HCT116 (cell line): ENCODE data around the gene CORO2A.

Source experiments
- CEBPB ChIP-seq: IDR thresholded peaks from 2 replicates; pipeline ENCODE4 v1.6.1; 2012; ENCODE audit warnings: low read depth
- EZH2 ChIP-seq: fragments of 200-600 bp; sonication (generic); IDR thresholded peaks from 2 replicates; pipeline ENCODE4 v1.6.1; 2017; ENCODE audit warnings: antibody characterized with exemption, mixed run types
- EZH2phosphoT487 ChIP-seq: fragments of 200-600 bp; IDR thresholded peaks from 2 replicates; pipeline ENCODE4 v1.6.1; 2018; ENCODE audit warnings: antibody characterized with exemption, borderline replicate concordance
- JUND ChIP-seq: IDR thresholded peaks from 2 replicates; pipeline ENCODE4 v1.6.1; 2012
- POLR2AphosphoS5 ChIP-seq: IDR thresholded peaks from 2 replicates; pipeline ENCODE4 v1.6.1; 2011; ENCODE audit warnings: mild to moderate bottlenecking, low read depth, low read length, moderate library complexity
- RAD21 ChIP-seq: IDR thresholded peaks from 2 replicates; pipeline ENCODE4 v1.6.1; 2012; ENCODE audit warnings: low read depth, mild to moderate bottlenecking
- SRF ChIP-seq: IDR thresholded peaks from 2 replicates; pipeline ENCODE4 v1.6.1; 2012; ENCODE audit warnings: low read depth
- TF ChIP-seq, protein P1 (sequence below): IDR thresholded peaks from 2 replicates; pipeline ENCODE4 v1.6.1; 2012; ENCODE audit warnings: low read depth
- TF ChIP-seq, protein P2 (sequence below): IDR thresholded peaks from 2 replicates; pipeline ENCODE4 v1.6.1; 2012
- TF ChIP-seq, protein P3 (sequence below), 3 experiments: fragments of 200-600 bp in 1 of 3; sonication (generic) in 1 of 3; IDR thresholded peaks in 2 of 3; conservative IDR thresholded peaks in 1 of 3; 2 replicates each; pipeline ENCODE4 v1.5.1; 2012 to 2017; ENCODE audit warnings: low read depth in 2 of 3, low read length in 2 of 3, antibody characterized with exemption in 1 of 3, borderline replicate concordance in 1 of 3, control low read depth in 1 of 3, mild to moderate bottlenecking in 1 of 3, mixed read lengths in 1 of 3, mixed run types in 1 of 3, moderate library complexity in 1 of 3; ENCODE audit not compliant: insufficient read depth in 1 of 3

DNA sequence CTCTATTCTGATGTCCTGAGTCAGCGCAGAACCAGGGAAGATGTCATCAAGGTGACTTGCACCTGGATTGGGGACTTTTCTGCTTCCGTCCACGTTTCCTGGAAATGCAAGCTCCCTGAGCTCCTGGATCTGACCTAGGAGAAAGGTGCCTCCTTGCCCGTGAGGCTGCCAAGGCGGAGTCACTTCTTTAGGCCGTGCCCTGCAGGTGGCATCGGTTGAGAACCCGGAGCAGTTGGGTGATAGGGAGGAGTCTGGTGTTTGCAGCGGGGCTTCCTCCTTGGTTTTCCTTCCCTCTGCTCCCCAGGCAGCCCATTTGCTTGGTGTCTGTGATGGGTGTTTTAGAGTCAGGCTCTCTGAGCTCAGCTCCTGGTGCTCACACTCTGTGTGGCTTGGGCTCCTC is 120.7 kb downstream of the CORO2A start:
- TF ChIP-seq, protein P1, sequence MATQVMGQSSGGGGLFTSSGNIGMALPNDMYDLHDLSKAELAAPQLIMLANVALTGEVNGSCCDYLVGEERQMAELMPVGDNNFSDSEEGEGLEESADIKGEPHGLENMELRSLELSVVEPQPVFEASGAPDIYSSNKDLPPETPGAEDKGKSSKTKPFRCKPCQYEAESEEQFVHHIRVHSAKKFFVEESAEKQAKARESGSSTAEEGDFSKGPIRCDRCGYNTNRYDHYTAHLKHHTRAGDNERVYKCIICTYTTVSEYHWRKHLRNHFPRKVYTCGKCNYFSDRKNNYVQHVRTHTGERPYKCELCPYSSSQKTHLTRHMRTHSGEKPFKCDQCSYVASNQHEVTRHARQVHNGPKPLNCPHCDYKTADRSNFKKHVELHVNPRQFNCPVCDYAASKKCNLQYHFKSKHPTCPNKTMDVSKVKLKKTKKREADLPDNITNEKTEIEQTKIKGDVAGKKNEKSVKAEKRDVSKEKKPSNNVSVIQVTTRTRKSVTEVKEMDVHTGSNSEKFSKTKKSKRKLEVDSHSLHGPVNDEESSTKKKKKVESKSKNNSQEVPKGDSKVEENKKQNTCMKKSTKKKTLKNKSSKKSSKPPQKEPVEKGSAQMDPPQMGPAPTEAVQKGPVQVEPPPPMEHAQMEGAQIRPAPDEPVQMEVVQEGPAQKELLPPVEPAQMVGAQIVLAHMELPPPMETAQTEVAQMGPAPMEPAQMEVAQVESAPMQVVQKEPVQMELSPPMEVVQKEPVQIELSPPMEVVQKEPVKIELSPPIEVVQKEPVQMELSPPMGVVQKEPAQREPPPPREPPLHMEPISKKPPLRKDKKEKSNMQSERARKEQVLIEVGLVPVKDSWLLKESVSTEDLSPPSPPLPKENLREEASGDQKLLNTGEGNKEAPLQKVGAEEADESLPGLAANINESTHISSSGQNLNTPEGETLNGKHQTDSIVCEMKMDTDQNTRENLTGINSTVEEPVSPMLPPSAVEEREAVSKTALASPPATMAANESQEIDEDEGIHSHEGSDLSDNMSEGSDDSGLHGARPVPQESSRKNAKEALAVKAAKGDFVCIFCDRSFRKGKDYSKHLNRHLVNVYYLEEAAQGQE = no peak
- no peak for TF ChIP-seq EZH2phosphoT487
- TF ChIP-seq EZH2 = no peak
- TF ChIP-seq, protein P2, sequence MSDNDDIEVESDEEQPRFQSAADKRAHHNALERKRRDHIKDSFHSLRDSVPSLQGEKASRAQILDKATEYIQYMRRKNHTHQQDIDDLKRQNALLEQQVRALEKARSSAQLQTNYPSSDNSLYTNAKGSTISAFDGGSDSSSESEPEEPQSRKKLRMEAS = no peak
- no peak for TF ChIP-seq POLR2AphosphoS5
- TF ChIP-seq, protein P3, sequence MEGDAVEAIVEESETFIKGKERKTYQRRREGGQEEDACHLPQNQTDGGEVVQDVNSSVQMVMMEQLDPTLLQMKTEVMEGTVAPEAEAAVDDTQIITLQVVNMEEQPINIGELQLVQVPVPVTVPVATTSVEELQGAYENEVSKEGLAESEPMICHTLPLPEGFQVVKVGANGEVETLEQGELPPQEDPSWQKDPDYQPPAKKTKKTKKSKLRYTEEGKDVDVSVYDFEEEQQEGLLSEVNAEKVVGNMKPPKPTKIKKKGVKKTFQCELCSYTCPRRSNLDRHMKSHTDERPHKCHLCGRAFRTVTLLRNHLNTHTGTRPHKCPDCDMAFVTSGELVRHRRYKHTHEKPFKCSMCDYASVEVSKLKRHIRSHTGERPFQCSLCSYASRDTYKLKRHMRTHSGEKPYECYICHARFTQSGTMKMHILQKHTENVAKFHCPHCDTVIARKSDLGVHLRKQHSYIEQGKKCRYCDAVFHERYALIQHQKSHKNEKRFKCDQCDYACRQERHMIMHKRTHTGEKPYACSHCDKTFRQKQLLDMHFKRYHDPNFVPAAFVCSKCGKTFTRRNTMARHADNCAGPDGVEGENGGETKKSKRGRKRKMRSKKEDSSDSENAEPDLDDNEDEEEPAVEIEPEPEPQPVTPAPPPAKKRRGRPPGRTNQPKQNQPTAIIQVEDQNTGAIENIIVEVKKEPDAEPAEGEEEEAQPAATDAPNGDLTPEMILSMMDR (IDR thresholded peaks at IDR 0.05 in 2 of 3, conservative IDR thresholded peaks at IDR 0.05 in 1 of 3; ENCODE audit: borderline replicate concordance in 1 of 3, insufficient read depth in 1 of 3, low read depth in 2 of 3, low read length in 2 of 3) = no peak
- TF ChIP-seq RAD21 = no peak
- TF ChIP-seq JUND = no peak
- TF ChIP-seq CEBPB = no peak
- TF ChIP-seq SRF = no peak
